Skeletal muscle tissue (tissue), 4 donors: Measurements from ENCODE around the gene COL20A1. TPM values are rescaled to one million over a fixed set of nuclear protein-coding genes. Genes with fewer than 3 reads are reported as not detected.
"Not testable (repeated sequence)": the region's sequence is repeated elsewhere in the genome, so short reads cannot be mapped to it uniquely, and the experiment has no call there.

Experiments used
- H3K27ac ChIP-seq: one replicate; pipeline ENCODE4 v1.7.0; 2013; ENCODE audit warnings: mild to moderate bottlenecking, low read depth, low read length, inconsistent platforms
- H3K27me3 ChIP-seq, 3 donors: one replicate each; pipeline ENCODE4 v1.7.0; 2013; ENCODE audit warnings: low read length in 3 of 3; ENCODE audit not compliant: control insufficient read depth in 3 of 3, insufficient read depth in 3 of 3
- H3K36me3 ChIP-seq, 3 donors: one replicate each; pipeline ENCODE4 v1.7.0; 2013; ENCODE audit warnings: low read length in 3 of 3; ENCODE audit not compliant: control insufficient read depth in 3 of 3, insufficient read depth in 3 of 3
- H3K4me1 ChIP-seq, 3 donors: one replicate each; pipeline ENCODE4 v1.7.0; 2013; ENCODE audit warnings: low read length in 3 of 3, mild to moderate bottlenecking in 3 of 3; ENCODE audit not compliant: control insufficient read depth in 3 of 3, insufficient read depth in 3 of 3
- H3K4me3 ChIP-seq, 3 donors: one replicate each; pipeline ENCODE4 v1.7.0; 2013; ENCODE audit warnings: low read length in 3 of 3
- H3K9ac ChIP-seq, 3 donors: one replicate each; pipeline ENCODE4 v1.7.0; 2013; ENCODE audit warnings: low read length in 3 of 3, mild to moderate bottlenecking in 3 of 3, moderate library complexity in 2 of 3, low read depth in 1 of 3
- H3K9me3 ChIP-seq, 3 donors: one replicate each; pipeline ENCODE4 v1.7.0; 2013; ENCODE audit warnings: low read length in 3 of 3; ENCODE audit not compliant: control insufficient read depth in 3 of 3
- total RNA-seq: library from RNA; depleted of rRNA; stranded (reverse); fragments of >200 nt; gene quantifications from one replicate; pipeline ENCODE4 v1.2.3, GENCODE V29; 2014
- donor health status: Osteomylitis.

Gene COL20A1
- total RNA-seq, 1 donor from 2014 or later: 2.6 TPM

GRCh38 chr20:63332488-63333240 is 39.7 kb downstream of the COL20A1 start:
- peaks cover 59 to 78% (median 66%) of the 10 kb centered on the region in 3 donors for H3K27me3 ChIP-seq
- H3K4me1 ChIP-seq: no peaks in the 10 kb centered on the region
- no peaks in the 10 kb centered on the region for H3K36me3 ChIP-seq
- H3K9ac ChIP-seq: no peak overlapping the region
- no peak overlapping the region for H3K4me3 ChIP-seq
- no peak overlapping the region for H3K27ac ChIP-seq
- H3K9me3 ChIP-seq: no peaks in the 10 kb centered on the region

GRCh38 chr20:63333241-63333836 is 40.4 kb downstream of the COL20A1 start:
- H3K4me1 ChIP-seq: no peaks in the 10 kb centered on the region

GRCh38 chr20:63334356-63334755 is 41.4 kb downstream of the COL20A1 start:
- no peak overlapping the region for H3K9ac ChIP-seq
- H3K9me3 ChIP-seq: no peaks in the 10 kb centered on the region
- H3K36me3 ChIP-seq: no peaks in the 10 kb centered on the region
- H3K27me3 ChIP-seq: peaks cover 52 to 74% (median 72%) of the 10 kb centered on the region in 3 donors
- no peak overlapping the region for H3K4me3 ChIP-seq
- H3K4me1 ChIP-seq: no peaks in the 10 kb centered on the region
- no peak overlapping the region for H3K27ac ChIP-seq

More at GRCh38 chr20:63333241-63333836, 40.4 kb downstream of the COL20A1 start:
- H3K9ac ChIP-seq: no peak overlapping the region
- no peaks in the 10 kb centered on the region for H3K36me3 ChIP-seq
- H3K27ac ChIP-seq: no peak overlapping the region
- no peaks in the 10 kb centered on the region for H3K9me3 ChIP-seq
- H3K4me3 ChIP-seq: no peak overlapping the region
- peaks cover 53 to 78% (median 69%) of the 10 kb centered on the region in 3 donors for H3K27me3 ChIP-seq

DNA sequence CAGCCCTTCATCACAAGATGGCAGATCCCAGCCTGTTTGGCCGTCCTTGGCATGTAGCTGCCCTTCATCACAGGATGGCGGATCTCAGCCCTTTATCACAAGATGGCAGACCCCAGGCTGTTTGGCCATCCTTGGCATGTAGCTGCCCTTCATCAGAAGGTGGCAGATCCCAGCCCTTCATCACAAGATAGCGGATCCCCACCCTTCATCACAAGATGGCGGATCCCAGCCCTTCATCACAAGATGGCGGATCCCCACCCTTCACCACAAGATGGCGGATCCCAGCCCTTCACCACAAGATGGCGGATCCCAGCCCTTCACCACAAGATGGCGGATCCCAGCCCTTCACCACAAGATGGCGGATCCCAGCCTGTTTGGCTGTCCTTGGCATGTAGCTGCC is 42.1 kb downstream of the COL20A1 start:
- H3K4me1 ChIP-seq, H3K9ac ChIP-seq, H3K27ac ChIP-seq, H3K9me3 ChIP-seq, H3K36me3 ChIP-seq, H3K4me3 ChIP-seq: not testable (repeated sequence)
- H3K27me3 ChIP-seq: peaks cover 48 to 67% (median 66%) of the 10 kb centered on the region in 3 donors

GRCh38 chr20:63335711-63336110 is 42.7 kb downstream of the COL20A1 start:
- H3K27me3 ChIP-seq: peaks cover 44 to 61% (median 61%) of the 10 kb centered on the region in 3 donors
- H3K9ac ChIP-seq: no peak overlapping the region
- no peaks in the 10 kb centered on the region for H3K4me1 ChIP-seq
- no peak overlapping the region for H3K4me3 ChIP-seq
- H3K9me3 ChIP-seq: no peaks in the 10 kb centered on the region
- no peak overlapping the region for H3K27ac ChIP-seq
- no peaks in the 10 kb centered on the region for H3K36me3 ChIP-seq

DNA sequence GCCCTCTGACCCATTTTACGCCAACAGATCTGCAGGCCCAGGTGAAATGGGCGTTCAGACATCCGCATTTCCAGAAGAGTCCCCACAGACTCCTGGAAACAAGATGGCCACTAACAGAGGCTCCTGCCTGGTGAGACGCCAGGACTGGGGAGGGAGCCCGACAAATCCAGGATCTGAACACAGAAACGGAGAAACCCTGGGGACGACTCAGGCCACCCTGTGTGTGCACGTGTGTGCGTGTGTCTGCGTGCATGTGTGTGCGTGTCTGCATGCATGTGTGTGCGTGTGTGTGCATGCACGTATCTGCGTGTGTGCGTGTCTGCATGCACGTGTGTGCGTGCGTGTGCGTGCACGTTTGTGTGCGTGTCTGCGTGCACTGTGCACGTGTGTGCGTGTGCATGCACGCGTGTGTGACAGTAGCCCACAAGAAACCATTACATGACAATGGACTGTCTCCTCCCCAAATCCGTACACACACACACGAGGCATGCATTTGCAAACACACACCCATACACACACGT is 43.3 kb downstream of the COL20A1 start:
- H3K36me3 ChIP-seq: no peaks in the 10 kb centered on the region
- no peak overlapping the region for H3K4me3 ChIP-seq
- no peak overlapping the region for H3K9ac ChIP-seq
- no peaks in the 10 kb centered on the region for H3K9me3 ChIP-seq
- no peaks in the 10 kb centered on the region for H3K4me1 ChIP-seq
- H3K27me3 ChIP-seq: peaks cover 45 to 58% (median 56%) of the 10 kb centered on the region in 3 donors
- H3K27ac ChIP-seq: no peak overlapping the region

DNA sequence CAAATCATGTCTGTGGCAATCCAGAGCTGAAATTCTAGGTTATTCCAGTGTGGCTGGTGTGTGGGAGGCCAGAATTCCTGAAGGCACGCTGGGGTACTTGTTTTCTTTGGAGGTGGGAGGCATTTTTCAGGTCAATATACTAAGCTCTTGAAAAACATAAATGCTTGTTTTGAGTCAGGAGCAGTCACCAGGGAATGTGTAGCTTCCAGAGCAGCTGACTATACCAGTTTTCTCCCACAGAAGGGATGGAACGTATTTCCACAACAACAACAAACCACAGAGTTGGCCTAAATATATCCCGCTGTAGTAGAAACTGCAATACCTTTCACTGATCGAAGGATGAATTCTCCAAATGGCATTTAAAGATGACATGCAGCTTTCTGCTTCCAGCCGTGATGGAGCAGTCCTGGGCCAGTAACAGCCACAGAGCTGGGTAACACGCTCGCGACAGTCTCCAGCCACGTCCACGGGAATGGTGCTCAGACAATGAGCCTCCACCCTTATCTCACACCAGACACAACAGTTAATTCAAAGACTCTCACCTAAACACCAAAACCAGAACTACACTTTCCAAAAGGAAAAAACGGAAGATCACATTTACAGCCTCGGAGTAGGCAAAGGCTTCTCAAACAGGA is 44.9 kb downstream of the COL20A1 start:
- Histone ChIP-seq H3K4me3 (no peak overlapping the region), H3K27me3 (peaks cover 51 to 61% (median 58%) of the 10 kb centered on the region in 3 donors), H3K4me1 (no peaks in the 10 kb centered on the region), H3K27ac (no peak overlapping the region), H3K9me3 (no peaks in the 10 kb centered on the region), H3K36me3 (no peaks in the 10 kb centered on the region), H3K9ac (no peak overlapping the region)

GRCh38 chr20:63339154-63340094 is 46.4 kb downstream of the COL20A1 start:
- H3K36me3 ChIP-seq, H3K27ac ChIP-seq, H3K4me1 ChIP-seq, H3K9ac ChIP-seq, H3K4me3 ChIP-seq, H3K9me3 ChIP-seq: not testable (repeated sequence)
- H3K27me3 ChIP-seq: peaks cover 55 to 65% (median 58%) of the 10 kb centered on the region in 3 donors

DNA sequence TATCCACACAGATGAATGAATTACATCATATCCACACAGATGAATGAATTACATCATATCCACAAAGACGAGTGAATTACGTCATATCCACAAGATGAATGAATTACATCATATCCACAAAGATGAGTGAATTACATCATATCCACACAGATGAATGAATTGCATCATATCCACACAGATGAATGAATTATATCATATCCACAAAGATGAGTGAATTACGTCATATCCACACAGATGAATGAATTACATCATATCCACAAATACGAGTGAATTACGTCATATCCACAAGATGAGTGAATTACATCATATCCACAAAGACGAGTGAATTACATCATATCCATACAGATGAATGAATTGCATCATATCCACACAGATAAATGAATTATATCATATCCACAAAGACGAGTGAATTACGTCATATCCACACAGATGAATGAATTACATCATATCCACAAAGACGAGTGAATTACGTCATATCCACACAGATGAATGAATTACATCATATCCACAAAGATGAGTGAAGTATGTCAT is 47.2 kb downstream of the COL20A1 start:
- H3K4me3 ChIP-seq, H3K9ac ChIP-seq, H3K36me3 ChIP-seq, H3K27ac ChIP-seq, H3K9me3 ChIP-seq, H3K4me1 ChIP-seq: not testable (repeated sequence)
- peaks cover 56 to 65% (median 60%) of the 10 kb centered on the region in 3 donors for H3K27me3 ChIP-seq
